ENCODE results near the gene NELL2. TPM values are rescaled to one million over a fixed set of nuclear protein-coding genes. Genes with fewer than 3 reads are reported as not detected.
A peak's percentile ranks its signal among the peaks of the same experiment; 100 is the strongest.

NELL2 gene
- total and polyA plus RNA-seq, 11 donors, result 0.04 to 1.8 (median 0.77) TPM; not detected in 3

GRCh38 chr12:44858226-44858855, 17.8 kb downstream of the NELL2 start:
- H3K27ac ChIP-seq, result no peak overlapping the region
- TF ChIP-seq POLR2A (IDR thresholded peaks at IDR 0.05), result no peak
- no peak for TF ChIP-seq CTCF (IDR thresholded peaks at IDR 0.05)
- no peak overlapping the region for H3K4me3 ChIP-seq
- intact Hi-C loops (cut with DNase I), result no loop called here
- no peaks in the 10 kb centered on the region for H3K36me3 ChIP-seq
- H3K4me1 ChIP-seq, result no peaks in the 10 kb centered on the region
- WGBS, 4 donors, result 78 to 87% (median 83%) methylated on average over 4 of the region's 4 CpGs
- ATAC-seq (no peak), DNase-seq (no peak)
- H3K9me3 ChIP-seq, result peaks cover 0 to 25% (median 4%) of the 10 kb centered on the region in 12 donors
- no peaks in the 10 kb centered on the region for H3K27me3 ChIP-seq

- peaks cover 0 to 3% (median 0%) of the 10 kb centered on the region in 9 donors for H3K27me3 ChIP-seq
- DNase-seq (no peak), ATAC-seq (no peak)
- no peak overlapping the region for H3K4me3 ChIP-seq
- TF ChIP-seq POLR2A (IDR thresholded peaks at IDR 0.05) (no peak), CTCF (IDR thresholded peaks at IDR 0.05) (no peak)
- intact Hi-C loops (cut with DNase I), result no loop called here
- no peak overlapping the region for H3K27ac ChIP-seq
- WGBS, 4 donors, result 33 to 43% (median 36%) methylated on average over 2 of the region's 2 CpGs
- H3K4me1 ChIP-seq, result no peaks in the 10 kb centered on the region
- no peaks in the 10 kb centered on the region for H3K9me3 ChIP-seq
- no peaks in the 10 kb centered on the region for H3K36me3 ChIP-seq
Measured at GRCh38 chr12:44852483-44852882, 23.6 kb downstream of the NELL2 start.

- no peaks in the 10 kb centered on the region for H3K9me3 ChIP-seq
- intact Hi-C loops (cut with DNase I), result no loop called here
- TF ChIP-seq POLR2A (IDR thresholded peaks at IDR 0.05) (no peak), CTCF (IDR thresholded peaks at IDR 0.05) (no peak)
- WGBS, 4 donors, result 87 to 94% (median 88%) methylated on average over 3 of the region's 3 CpGs
- H3K27ac ChIP-seq, result no peak overlapping the region
- peaks cover 0 to 3% (median 0%) of the 10 kb centered on the region in 9 donors for H3K27me3 ChIP-seq
- no peak overlapping the region for H3K4me3 ChIP-seq
- H3K36me3 ChIP-seq, result no peaks in the 10 kb centered on the region
- ATAC-seq, result no peak
- H3K4me1 ChIP-seq, result no peaks in the 10 kb centered on the region
- no peak for DNase-seq
Measured at GRCh38 chr12:44851586-44851985, 24.5 kb downstream of the NELL2 start.

- Histone ChIP-seq H3K9me3 (no peaks in the 10 kb centered on the region), H3K4me3 (no peak overlapping the region), H3K36me3 (no peaks in the 10 kb centered on the region), H3K4me1 (no peaks in the 10 kb centered on the region), H3K27me3 (peaks cover 0 to 3% (median 0%) of the 10 kb centered on the region in 9 donors), H3K27ac (peak overlapping the region in 1 of 12 donors; percentile 37)
- DNase-seq (no peak), ATAC-seq (no peak)
- TF ChIP-seq CTCF (IDR thresholded peaks at IDR 0.05) (no peak), POLR2A (IDR thresholded peaks at IDR 0.05) (no peak)
- WGBS, 4 donors, result 44 to 48% (median 46%) methylated on average over 2 of the region's 2 CpGs
- intact Hi-C loops (cut with DNase I), result no loop called here
Measured at GRCh38 chr12:44848703-44849085, 27.4 kb downstream of the NELL2 start.
